AG08395 (cell line): Measurements from ENCODE around the gene OPRM1.

ENCODE experiments used
- DNase-seq: peaks from one replicate; pipeline ENCODE4 v3.0.0; 2012; ENCODE audit warnings: mixed read lengths, low spot score

OPRM1 gene

DNA sequence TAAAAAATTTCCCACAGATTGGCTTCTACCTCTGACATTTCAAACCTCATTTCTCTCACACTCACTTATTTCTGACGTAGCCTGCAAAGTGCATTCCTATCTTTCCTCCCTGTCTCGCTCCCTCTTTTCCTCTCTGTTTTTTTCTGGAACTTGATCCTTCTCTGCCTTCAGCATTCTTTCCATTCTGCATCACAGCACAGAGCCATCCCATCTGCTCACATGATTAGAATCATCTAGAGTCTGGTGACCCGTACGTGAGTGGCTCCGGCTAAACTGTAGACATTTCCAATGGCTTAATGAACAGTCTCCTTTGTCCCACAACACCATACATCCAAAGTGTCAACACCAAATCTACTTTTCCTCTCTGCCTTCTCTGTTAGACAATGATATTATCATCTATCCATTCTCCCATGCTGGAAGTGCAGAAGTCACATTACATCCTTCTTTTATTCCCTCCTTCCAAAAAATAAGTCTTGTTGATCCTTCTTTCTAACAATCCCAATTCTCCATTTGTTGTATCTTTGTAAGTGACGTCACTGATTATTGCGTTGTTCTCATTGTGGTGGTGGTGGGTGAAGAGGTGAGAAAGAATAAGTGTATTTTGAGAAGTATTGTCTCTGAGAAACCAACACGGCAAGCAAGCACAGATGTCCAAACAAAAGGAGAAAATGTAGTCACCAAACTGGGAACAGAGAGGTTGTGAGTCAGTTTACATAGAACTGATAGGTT, 41.6 kb downstream of the OPRM1 start:
- DNase-seq = no peak

GRCh38 chr6:154086510-154086909, 47.5 kb downstream of the OPRM1 start:
- DNase-seq = no peak

GRCh38 chr6:154092326-154092962, 53.4 kb downstream of the OPRM1 start:
- DNase-seq = no peak

GRCh38 chr6:154093231-154094044, 54.4 kb downstream of the OPRM1 start:
- no peak for DNase-seq

- no peak for DNase-seq
These were observed 56.5 kb downstream of the OPRM1 start for GRCh38 chr6:154095571-154095970.

GRCh38 chr6:154096316-154096715, 57.3 kb downstream of the OPRM1 start:
- DNase-seq = no peak

DNA sequence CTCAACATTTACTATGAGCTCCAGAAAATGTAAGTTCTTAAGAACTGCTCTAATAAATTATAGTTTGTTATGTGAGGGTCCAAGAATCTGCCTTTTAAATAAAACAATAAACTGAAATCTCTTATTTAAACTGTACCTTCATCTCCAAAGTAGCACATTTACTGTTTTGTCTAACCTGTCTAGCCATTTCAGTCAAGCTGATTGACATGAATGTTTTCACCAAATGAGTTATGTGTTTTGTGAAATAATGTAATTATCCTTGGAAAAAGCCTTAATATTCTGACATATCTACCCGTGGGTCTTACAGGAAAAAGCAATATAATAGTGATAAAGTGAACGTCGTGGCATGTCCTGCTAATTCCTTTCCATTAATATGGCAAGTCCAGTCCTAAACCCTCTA, 57.8 kb downstream of the OPRM1 start:
- DNase-seq = no peak

- DNase-seq = no peak
These were observed 60.2 kb downstream of the OPRM1 start for GRCh38 chr6:154099211-154099610.

- no peak for DNase-seq
These were observed 67.2 kb downstream of the OPRM1 start for GRCh38 chr6:154106251-154106650.

DNA sequence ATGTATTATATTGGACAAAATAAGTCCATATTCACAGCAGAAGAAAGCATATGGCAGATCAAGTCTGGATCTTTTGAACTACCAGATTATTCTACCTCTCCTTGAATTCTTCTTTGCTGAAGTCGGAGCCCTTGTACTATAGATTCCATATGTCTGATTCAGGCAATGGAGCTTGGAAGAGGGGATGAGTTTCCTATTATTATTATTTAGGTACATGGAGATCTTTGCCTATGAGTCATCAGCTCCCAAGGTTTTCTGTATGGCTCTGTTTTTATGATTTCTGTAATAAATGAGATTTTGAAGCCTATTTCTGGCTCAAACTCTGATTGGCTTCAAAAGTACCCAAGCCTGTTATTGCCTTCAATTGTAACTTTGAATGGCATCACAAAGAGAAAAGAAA, 72.0 kb downstream of the OPRM1 start:
- DNase-seq = no peak

DNA sequence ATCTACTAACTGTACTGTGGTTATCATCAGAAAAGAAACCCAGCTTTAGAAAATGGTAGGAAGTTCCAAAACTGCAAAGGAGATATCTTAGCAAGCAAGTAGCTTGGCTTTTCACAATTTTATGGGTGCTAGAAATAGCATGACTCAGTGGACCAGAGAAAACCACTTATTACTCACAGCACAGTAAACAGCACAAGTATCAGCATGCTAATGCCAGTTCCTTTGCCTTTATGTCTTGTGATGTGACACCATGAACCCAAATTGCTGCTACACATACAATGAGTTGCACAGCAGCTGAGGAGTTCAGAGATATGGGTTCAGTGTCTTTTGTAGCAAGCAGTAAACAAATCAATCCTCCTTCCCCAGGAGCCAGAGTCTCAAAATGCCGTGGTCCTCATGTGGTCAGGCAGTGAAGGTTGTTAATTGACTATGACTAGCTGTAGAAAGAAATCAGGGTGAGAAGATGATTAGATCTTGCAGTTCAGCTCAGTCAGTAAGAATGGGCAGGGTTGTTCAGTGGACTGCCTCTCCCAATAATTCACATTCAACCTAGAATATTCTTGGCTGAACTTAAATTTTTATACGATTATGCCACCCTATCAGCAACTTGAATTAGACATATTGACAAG, 73.3 kb downstream of the OPRM1 start:
- no peak for DNase-seq

- no peak for DNase-seq
These were observed 74.4 kb downstream of the OPRM1 start for GRCh38 chr6:154113392-154113791.

GRCh38 chr6:154117485-154117884, 78.4 kb downstream of the OPRM1 start:
- DNase-seq = no peak

DNA sequence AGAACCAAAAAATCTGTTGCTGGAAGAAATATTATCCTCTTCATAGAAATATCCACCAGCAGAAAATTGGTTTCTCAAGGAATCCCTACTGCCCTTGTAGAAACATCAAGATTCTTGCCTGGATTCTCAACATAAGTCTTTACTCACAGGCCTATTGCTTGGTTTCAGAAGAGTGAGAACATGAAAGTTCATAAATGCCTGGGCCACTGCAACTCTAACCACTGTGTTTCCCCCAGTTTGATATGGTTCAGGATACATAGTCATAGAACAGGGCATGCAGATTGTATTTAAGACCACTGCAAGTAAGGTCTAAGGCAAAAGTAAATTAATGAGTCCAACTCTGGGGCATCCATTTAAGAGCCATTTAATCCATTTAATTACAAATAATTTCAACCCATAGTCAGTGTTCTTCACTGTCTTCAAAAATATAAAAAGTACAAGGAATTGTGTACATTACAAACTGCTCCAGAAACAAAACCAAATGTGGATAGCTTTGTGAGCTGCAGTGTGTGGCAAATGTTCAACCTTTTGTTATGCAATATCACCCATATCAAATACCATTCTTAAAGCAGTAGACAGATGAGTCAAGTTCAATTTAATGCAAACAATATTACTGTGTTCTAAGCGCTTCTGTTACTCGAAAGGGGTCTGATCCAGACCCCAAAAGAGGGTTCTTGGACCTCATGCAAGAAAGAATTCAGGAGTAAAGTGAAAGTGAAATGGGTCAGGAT, 83.3 kb downstream of the OPRM1 start:
- no peak for DNase-seq

GRCh38 chr6:154123155-154123956, 84.3 kb downstream of the OPRM1 start:
- no peak for DNase-seq

- DNase-seq = no peak
These were observed 86.4 kb downstream of the OPRM1 start for GRCh38 chr6:154125421-154125820.

GRCh38 chr6:154127657-154128056, 88.6 kb downstream of the OPRM1 start:
- DNase-seq = no peak

GRCh38 chr6:154134471-154135147, 95.6 kb downstream of the OPRM1 start:
- DNase-seq = no peak

DNA sequence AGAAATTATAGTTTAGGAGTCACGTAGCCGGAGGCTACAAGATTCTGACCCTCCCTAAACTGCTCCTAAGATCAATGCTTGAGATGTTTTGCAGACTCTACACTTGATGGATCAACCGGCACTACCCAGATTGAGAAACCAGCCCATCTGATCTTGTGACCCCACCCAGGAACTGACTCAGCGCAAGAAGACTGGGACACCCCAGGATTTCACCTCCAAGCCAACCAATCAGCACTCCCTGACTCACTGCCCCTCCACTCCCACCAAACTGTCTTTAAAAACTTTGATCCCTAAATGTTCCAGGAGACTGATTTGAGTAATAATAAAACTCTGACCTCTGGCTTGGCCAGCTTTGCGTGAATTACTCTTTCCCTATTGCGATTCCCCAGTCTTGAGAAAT, 99.8 kb downstream of the OPRM1 start:
- no peak for DNase-seq

DNA sequence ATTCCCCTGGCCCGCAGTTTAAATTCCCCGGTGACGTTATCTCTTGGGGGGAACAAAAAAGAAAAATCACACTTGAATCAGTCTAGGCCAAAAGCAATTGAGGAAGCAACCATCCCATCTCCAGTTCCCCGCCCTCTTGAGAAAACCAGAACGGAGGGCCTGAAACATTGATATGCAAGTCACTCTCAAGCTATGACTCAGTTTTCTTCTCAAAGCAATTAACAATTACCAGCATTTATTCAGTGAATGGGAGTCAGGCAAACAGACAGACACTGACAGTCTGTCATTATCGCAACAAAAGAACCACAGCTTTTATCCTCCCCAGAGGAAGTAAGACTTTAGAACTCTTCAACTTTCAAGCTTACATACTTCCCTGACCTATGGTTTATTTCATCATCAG, 100.9 kb downstream of the OPRM1 start:
- no peak for DNase-seq
